ENCODE data around the gene OAS3.

OAS3 gene

DNA sequence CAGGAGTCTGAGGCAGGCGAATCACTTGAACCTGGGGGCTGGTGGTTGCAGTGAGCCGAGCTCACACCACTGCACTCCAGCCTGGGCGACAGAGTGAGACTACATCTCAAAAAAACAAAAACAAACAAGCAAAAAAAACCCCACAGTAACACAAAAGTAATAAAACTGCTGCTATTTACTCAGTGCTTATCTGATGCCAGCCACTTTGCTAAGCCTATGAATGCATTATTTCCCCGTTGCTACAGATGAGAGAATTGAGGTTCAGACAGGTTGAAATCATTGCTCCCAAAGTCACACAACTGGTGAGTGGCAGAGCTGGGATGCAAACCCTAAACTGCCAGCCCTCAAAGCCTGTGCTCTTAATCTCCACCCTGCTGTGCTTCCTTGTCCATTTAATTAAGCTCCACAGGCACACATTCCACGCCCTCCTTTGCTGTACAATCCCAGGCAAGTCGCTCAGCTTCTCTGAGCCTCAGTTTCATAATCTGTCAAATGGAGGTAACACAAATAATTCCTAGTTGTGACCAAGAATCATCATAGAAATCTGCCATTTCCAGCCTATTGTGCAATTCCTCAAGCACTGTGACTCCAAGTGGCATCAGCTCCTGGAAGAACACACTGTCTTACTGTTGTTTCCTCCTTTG is 5.7 kb upstream of the OAS3 start:
- peaks cover 5% of the 10 kb centered on the region for H3K36me3 Mint-ChIP-seq
- DNase-seq (ENCODE audit: low spot score in 2 of 2) = no peak

DNA sequence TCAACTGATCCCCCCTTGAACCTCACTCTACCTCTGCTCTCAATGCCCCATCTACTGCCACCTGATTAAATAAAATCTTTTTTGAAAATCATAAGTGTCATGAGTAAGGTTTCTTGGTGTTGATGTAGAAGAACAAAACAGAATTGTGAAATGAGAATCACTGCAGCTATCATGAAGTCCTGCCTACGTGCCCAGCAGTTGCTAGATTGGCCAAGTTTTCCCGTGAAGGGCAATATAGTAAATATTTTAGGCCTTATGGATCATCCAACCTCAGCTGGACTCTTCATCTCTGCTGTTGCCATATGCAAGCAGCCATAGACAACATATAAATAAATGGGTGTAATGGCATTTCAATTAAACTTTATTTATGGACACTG is 5.2 kb upstream of the OAS3 start:
- Mint-ChIP-seq H3K9me3 (peaks cover 2% of the 10 kb centered on the region), H3K27ac (no peak overlapping the region), H3K4me3 (no peak overlapping the region), H3K4me1 (peaks cover 10% of the 10 kb centered on the region), H3K36me3 (peaks cover 3% of the 10 kb centered on the region), H3K27me3 (no peaks in the 10 kb centered on the region)
- DNase-seq (ENCODE audit: low spot score in 2 of 2) = no peak
- no peak for ATAC-seq (ENCODE audit: low read depth)

More for the DNA sequence above, 5.7 kb upstream of the OAS3 start:
- ATAC-seq (ENCODE audit: low read depth) = no peak
- H3K27ac Mint-ChIP-seq = no peak overlapping the region
- no peak overlapping the region for H3K4me3 Mint-ChIP-seq
- peaks cover 6% of the 10 kb centered on the region for H3K4me1 Mint-ChIP-seq
- H3K27me3 Mint-ChIP-seq = no peaks in the 10 kb centered on the region
- peaks cover 2% of the 10 kb centered on the region for H3K9me3 Mint-ChIP-seq

- no peak for DNase-seq (ENCODE audit: low spot score in 2 of 2)
- H3K27ac Mint-ChIP-seq = no peak overlapping the region
- H3K27me3 Mint-ChIP-seq = no peaks in the 10 kb centered on the region
- peaks cover 2% of the 10 kb centered on the region for H3K9me3 Mint-ChIP-seq
- H3K4me3 Mint-ChIP-seq = no peak overlapping the region
- H3K4me1 Mint-ChIP-seq = peaks cover 27% of the 10 kb centered on the region
- no peak for ATAC-seq (ENCODE audit: low read depth)
- H3K36me3 Mint-ChIP-seq = no peaks in the 10 kb centered on the region
These were observed 2.0 kb upstream of the OAS3 start for GRCh38 chr12:112936264-112936663.

GRCh38 chr12:112936927-112937326 is 1.3 kb upstream of the OAS3 start:
- Mint-ChIP-seq H3K4me1 (peaks cover 27% of the 10 kb centered on the region), H3K4me3 (peak overlapping the region; percentile 67), H3K27ac (peak overlapping the region; percentile 62)

DNA sequence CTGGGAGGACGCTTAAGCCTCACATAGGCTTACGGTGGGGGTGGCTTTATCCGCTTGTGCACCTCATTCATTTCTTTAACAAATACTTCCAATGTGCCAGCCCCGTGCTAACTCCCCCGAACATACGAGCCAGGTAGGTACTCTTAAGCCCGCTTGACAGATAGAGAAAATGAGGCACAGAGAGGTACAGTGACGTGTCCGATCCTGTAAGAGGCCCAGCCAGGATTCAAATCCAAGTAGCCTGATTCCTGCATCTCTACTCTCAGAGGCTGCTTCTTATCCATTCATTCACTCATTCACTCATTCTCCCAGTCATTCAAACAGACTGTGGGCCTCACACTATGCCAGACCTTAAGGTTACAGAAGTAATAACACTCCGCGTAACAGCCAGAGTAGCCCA is 477 bp downstream of the OAS3 start:
- Mint-ChIP-seq H3K4me1 (peaks cover 27% of the 10 kb centered on the region), H3K36me3 (no peaks in the 10 kb centered on the region), H3K27ac (peak overlapping the region; percentile 11), H3K9me3 (peaks cover 2% of the 10 kb centered on the region), H3K27me3 (no peaks in the 10 kb centered on the region), H3K4me3 (peak overlapping the region; percentile 88)
- ATAC-seq (ENCODE audit: low read depth) (no peak), DNase-seq (ENCODE audit: low spot score in 2 of 2) (no peak)

More at GRCh38 chr12:112936927-112937326, 1.3 kb upstream of the OAS3 start:
- H3K9me3 Mint-ChIP-seq = peaks cover 2% of the 10 kb centered on the region
- H3K27me3 Mint-ChIP-seq = no peaks in the 10 kb centered on the region
- ATAC-seq (ENCODE audit: low read depth) (no peak), DNase-seq (ENCODE audit: low spot score in 2 of 2) (no peak)
- H3K36me3 Mint-ChIP-seq = no peaks in the 10 kb centered on the region

DNA sequence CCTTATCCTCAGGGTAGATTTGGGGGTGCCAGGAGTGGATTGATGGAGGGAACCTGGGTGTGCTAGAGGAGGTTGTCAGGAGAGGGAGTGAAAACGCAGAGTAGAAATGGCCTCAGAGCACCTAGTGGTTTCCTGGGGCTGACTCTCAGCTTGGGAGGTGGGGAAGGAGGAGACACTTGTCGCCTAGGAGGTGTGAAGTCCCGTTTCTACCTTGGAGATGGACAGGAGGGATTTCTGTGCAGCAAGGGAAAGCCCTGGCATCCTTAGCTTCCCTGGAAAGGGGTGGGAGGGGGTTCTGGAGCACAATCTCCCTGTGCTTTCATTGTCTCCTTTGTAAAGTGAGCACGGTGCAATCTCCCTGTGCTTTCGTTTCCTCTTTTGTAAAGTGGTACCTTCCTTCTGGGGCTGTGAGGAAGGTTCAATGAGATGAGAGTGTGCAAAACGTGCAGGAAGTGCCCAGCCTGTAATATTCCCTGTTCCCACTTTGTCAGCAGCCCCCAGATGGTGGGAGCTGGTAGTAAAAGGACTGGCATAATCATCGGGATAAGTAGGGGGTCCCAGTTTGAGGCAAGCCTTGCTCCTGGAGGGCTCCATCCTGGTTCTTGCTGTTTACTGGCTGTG is 1.6 kb downstream of the OAS3 start:
- Mint-ChIP-seq H3K4me1 (peaks cover 27% of the 10 kb centered on the region), H3K36me3 (peaks cover 7% of the 10 kb centered on the region), H3K27me3 (no peaks in the 10 kb centered on the region), H3K9me3 (peaks cover 2% of the 10 kb centered on the region), H3K4me3 (peak overlapping the region; percentile 75), H3K27ac (peak overlapping the region; percentile 71)
- ATAC-seq (ENCODE audit: low read depth) = peak; percentile 81
- peak; percentile 32 to 46 for DNase-seq (ENCODE audit: low spot score in 2 of 2)

DNA sequence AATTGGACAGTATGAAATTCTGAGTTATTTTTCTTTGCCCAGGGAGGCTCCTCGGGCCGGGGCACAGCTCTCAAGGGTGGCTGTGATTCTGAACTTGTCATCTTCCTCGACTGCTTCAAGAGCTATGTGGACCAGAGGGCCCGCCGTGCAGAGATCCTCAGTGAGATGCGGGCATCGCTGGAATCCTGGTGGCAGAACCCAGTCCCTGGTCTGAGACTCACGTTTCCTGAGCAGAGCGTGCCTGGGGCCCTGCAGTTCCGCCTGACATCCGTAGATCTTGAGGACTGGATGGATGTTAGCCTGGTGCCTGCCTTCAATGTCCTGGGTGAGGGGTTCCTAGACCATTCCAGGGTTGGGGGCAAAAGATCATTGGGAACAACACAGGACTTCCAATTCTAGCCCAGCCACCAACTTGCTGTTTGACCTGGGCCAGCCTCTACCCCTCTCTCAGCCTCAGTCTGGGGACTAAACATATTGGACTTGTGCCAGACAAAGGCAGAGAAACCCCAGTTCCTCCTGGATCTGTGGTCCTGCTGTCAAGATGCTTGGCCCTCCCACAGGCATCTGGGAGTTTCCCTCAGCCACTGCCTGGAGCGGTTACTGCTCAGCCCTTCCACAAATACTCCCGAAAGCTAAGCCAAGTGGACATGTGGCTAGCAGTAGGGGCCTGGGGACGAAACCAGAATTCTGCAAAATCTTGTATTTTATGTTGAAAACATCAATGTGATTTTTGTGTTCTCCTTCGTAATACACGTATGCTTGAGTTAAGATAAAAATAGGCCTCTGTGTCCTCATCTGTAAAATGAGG is 3.5 kb downstream of the OAS3 start:
- Mint-ChIP-seq H3K9me3 (no peaks in the 10 kb centered on the region), H3K4me3 (no peak overlapping the region), H3K4me1 (peaks cover 24% of the 10 kb centered on the region), H3K36me3 (peaks cover 13% of the 10 kb centered on the region), H3K27ac (no peak overlapping the region), H3K27me3 (no peaks in the 10 kb centered on the region)
- no peak for ATAC-seq (ENCODE audit: low read depth)
- DNase-seq (ENCODE audit: low spot score in 2 of 2) = no peak

DNA sequence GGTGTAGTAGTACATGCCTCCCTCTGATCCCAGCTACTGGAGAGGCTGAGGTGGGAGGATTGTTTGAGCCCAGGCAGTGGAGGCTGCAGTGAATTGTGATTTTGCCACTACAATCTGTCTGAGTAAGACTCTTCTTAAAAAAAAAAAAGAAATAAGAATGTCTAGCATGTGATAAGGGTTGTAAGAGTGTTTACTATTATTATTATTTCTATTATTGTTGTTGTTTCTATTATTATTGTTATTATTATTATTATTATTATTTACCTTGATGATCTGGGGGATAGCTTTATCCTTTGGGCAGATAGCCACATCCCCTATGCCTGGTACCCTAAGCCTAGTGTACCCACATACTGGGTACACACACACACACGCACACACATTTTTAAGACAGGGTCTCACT is 4.3 kb downstream of the OAS3 start:
- H3K4me1 Mint-ChIP-seq = peaks cover 21% of the 10 kb centered on the region
- no peak for DNase-seq (ENCODE audit: low spot score in 2 of 2)
- H3K27ac Mint-ChIP-seq = no peak overlapping the region
- no peak for ATAC-seq (ENCODE audit: low read depth)
- no peak overlapping the region for H3K4me3 Mint-ChIP-seq
- H3K36me3 Mint-ChIP-seq = peaks cover 14% of the 10 kb centered on the region
- H3K9me3 Mint-ChIP-seq = no peaks in the 10 kb centered on the region
- no peaks in the 10 kb centered on the region for H3K27me3 Mint-ChIP-seq

GRCh38 chr12:112944024-112944690 is 5.9 kb downstream of the OAS3 start:
- H3K27me3 Mint-ChIP-seq = no peaks in the 10 kb centered on the region
- no peak for DNase-seq (ENCODE audit: low spot score in 2 of 2)
- H3K9me3 Mint-ChIP-seq = no peaks in the 10 kb centered on the region
- H3K4me1 Mint-ChIP-seq = peaks cover 12% of the 10 kb centered on the region
- no peak overlapping the region for H3K4me3 Mint-ChIP-seq
- ATAC-seq (ENCODE audit: low read depth) = no peak
- no peak overlapping the region for H3K27ac Mint-ChIP-seq
- peaks cover 14% of the 10 kb centered on the region for H3K36me3 Mint-ChIP-seq

DNA sequence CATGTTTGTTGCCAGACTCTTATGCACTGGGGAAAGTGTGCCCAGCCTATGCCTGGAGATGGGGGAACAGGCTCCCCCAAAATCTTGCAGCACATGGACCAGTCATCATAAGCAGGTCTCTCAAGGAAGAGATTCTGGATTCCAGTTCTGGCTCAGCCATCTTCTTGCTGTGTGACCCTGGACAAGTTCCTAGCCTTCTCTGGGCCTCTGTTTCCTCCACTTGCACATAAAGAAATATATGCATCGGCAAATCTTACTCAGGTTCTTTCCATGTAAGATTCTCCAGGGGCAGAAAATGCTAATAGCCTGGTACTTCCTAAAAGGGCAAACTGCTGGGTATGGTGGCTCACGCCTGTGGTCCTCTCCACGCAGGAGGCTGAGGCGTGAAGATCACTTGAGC is 7.2 kb downstream of the OAS3 start:
- DNase-seq (ENCODE audit: low spot score in 2 of 2) = no peak
- no peaks in the 10 kb centered on the region for H3K9me3 Mint-ChIP-seq
- H3K36me3 Mint-ChIP-seq = peaks cover 18% of the 10 kb centered on the region
- no peaks in the 10 kb centered on the region for H3K27me3 Mint-ChIP-seq
- H3K4me3 Mint-ChIP-seq = no peak overlapping the region
- no peak for ATAC-seq (ENCODE audit: low read depth)
- H3K4me1 Mint-ChIP-seq = no peaks in the 10 kb centered on the region
- H3K27ac Mint-ChIP-seq = no peak overlapping the region

DNA sequence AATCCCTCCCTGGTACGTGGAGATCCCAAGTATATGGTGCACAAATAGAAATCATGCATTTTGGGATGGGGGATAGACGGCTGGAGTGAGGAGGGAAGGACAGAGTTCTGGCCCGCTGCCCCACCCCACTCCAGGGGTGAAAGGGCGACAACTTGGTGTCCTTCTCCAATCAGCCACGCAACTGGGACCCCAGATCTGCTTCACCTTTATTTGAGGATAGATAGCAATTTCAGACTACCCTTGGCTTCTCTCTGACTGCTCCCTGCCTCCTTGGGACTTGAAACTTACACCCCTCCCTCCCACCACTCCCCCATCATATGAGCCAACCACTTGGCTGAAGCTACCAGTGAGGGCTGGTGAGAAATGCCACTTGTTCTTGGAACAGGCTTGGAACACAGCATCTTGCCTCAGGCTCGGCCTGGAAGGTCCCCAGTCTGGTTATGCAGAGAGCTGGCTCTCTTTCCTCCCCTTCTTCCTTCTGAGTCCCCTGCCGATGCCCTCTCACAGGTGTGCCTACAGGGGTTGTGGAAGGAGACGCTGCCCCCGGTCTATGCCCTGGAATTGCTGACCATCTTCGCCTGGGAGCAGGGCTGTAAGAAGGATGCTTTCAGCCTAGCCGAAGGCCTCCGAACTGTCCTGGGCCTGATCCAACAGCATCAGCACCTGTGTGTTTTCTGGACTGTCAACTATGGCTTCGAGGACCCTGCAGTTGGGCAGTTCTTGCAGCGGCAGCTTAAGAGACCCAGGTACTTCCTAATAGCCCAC is 8.1 kb downstream of the OAS3 start:
- no peak for DNase-seq (ENCODE audit: low spot score in 2 of 2)
- Mint-ChIP-seq H3K9me3 (no peaks in the 10 kb centered on the region), H3K4me3 (no peak overlapping the region), H3K4me1 (no peaks in the 10 kb centered on the region), H3K27me3 (no peaks in the 10 kb centered on the region), H3K36me3 (peaks cover 18% of the 10 kb centered on the region), H3K27ac (no peak overlapping the region)
- no peak for ATAC-seq (ENCODE audit: low read depth)

DNA sequence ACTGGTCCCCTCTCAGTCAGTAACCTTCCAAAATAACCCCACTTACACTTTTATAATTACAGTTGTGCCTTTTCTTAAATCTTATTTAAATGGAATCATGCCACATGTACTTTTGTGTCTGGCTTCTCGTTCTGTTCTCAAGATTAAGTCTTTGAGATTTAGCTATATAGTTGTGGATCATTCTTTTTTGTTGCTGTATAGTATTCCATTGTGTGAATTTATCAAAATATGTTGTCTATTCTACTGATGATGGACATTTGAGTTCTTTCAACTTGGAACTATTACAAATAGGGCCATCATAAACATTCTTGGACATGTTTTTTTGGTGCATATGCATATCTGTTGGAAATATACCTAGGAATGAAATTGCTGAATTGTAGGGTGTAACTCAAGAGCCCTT is 9.0 kb downstream of the OAS3 start:
- ATAC-seq (ENCODE audit: low read depth) (no peak), DNase-seq (ENCODE audit: low spot score in 2 of 2) (no peak)
- H3K4me3 Mint-ChIP-seq = no peak overlapping the region
- peaks cover 22% of the 10 kb centered on the region for H3K36me3 Mint-ChIP-seq
- H3K27me3 Mint-ChIP-seq = no peaks in the 10 kb centered on the region
- H3K27ac Mint-ChIP-seq = no peak overlapping the region
- peaks cover 2% of the 10 kb centered on the region for H3K9me3 Mint-ChIP-seq
- no peaks in the 10 kb centered on the region for H3K4me1 Mint-ChIP-seq

- H3K36me3 Mint-ChIP-seq = peaks cover 26% of the 10 kb centered on the region
- peaks cover 5% of the 10 kb centered on the region for H3K9me3 Mint-ChIP-seq
- H3K4me3 Mint-ChIP-seq = no peak overlapping the region
- H3K27me3 Mint-ChIP-seq = no peaks in the 10 kb centered on the region
- no peak overlapping the region for H3K27ac Mint-ChIP-seq
- H3K4me1 Mint-ChIP-seq = no peaks in the 10 kb centered on the region
- ATAC-seq (ENCODE audit: low read depth) (no peak), DNase-seq (ENCODE audit: low spot score in 2 of 2) (no peak)
These were observed 9.5 kb downstream of the OAS3 start for GRCh38 chr12:112947761-112948160.
